OCI-LY1 (cell line): Measurements from ENCODE around the gene RIPOR2.

Experiments used
- H2AFZ ChIP-seq: fragments of 200-600 bp; sonication (generic), shearing (Covaris generic); 2 replicates; pipeline ENCODE4 v1.6.0; 2014; ENCODE audit warnings: antibody characterized with exemption, mild to moderate bottlenecking, low read length
- H3F3A ChIP-seq: fragments of 200-600 bp; sonication (generic), shearing (Covaris generic); 2 replicates; pipeline ENCODE4 v1.6.0; 2014; ENCODE audit warnings: mild to moderate bottlenecking, antibody characterized with exemption, low read length, moderate library complexity; ENCODE audit not compliant: insufficient read depth
- H3K27ac ChIP-seq: fragments of 200-600 bp; sonication (generic); 2 replicates; pipeline ENCODE4 v1.5.1; 2014; ENCODE audit warnings: low read length, mixed run types, mild to moderate bottlenecking, low read depth; ENCODE audit not compliant: poor library complexity, severe bottlenecking
- H3K27me3 ChIP-seq: fragments of 200-600 bp; sonication (generic); 2 replicates; pipeline ENCODE4 v1.6.0; 2014; ENCODE audit warnings: antibody characterized with exemption, mild to moderate bottlenecking, low read length, moderate library complexity; ENCODE audit not compliant: insufficient read depth
- H3K36me3 ChIP-seq: fragments of 200-600 bp; sonication (generic); 2 replicates; pipeline ENCODE4 v1.6.1; 2014; ENCODE audit warnings: mild to moderate bottlenecking, antibody characterized with exemption, low read length, moderate library complexity, mixed read lengths; ENCODE audit not compliant: insufficient read depth
- H3K4me1 ChIP-seq: fragments of 200-600 bp; sonication (generic); 2 replicates; pipeline ENCODE4 v1.5.1; 2014; ENCODE audit warnings: mild to moderate bottlenecking, low read length, moderate library complexity; ENCODE audit not compliant: insufficient read depth, severe bottlenecking
- H3K4me2 ChIP-seq: fragments of 200-600 bp; sonication (generic), shearing (Covaris generic); 2 replicates; pipeline ENCODE4 v1.6.1; 2014; ENCODE audit warnings: low read length
- H3K4me3 ChIP-seq: fragments of 200-600 bp; sonication (generic); 2 replicates; pipeline ENCODE4 v1.5.1; 2014; ENCODE audit warnings: low read length, low read depth, mild to moderate bottlenecking, mixed read lengths; ENCODE audit not compliant: poor library complexity, severe bottlenecking
- H3K79me2 ChIP-seq: fragments of 200-600 bp; shearing (Covaris generic); 2 replicates; pipeline ENCODE4 v1.6.1; 2016; ENCODE audit warnings: mixed run types, low read length, mixed read lengths; ENCODE audit not compliant: insufficient read depth
- H3K9ac ChIP-seq: fragments of 200-600 bp; sonication (generic), shearing (Covaris generic); 2 replicates; pipeline ENCODE4 v1.6.1; 2014; ENCODE audit warnings: mild to moderate bottlenecking, low read length, mixed read lengths
- H3K9me2 ChIP-seq: fragments of 200-600 bp; sonication (generic), shearing (Covaris generic); 2 replicates; pipeline ENCODE4 v1.6.1; 2014; ENCODE audit warnings: low read depth, mild to moderate bottlenecking, low read length, mixed read lengths
- H3K9me3 ChIP-seq: fragments of 200-600 bp; shearing (Covaris generic); 2 replicates; pipeline ENCODE4 v1.6.1; 2014; ENCODE audit warnings: low read length, mixed read lengths
- H4K20me1 ChIP-seq: fragments of 200-600 bp; sonication (generic), shearing (Covaris generic); 2 replicates; pipeline ENCODE4 v1.6.0; 2016; ENCODE audit warnings: mild to moderate bottlenecking, low read length; ENCODE audit not compliant: insufficient read depth
- EZH2 ChIP-seq: fragments of 200-600 bp; sonication (generic), shearing (Covaris generic); IDR thresholded peaks from 2 replicates; pipeline ENCODE4 v1.8.0; 2017; ENCODE audit warnings: borderline replicate concordance, mixed run types, mild to moderate bottlenecking, antibody characterized with exemption, low read length, moderate library complexity, mixed read lengths
- TF ChIP-seq, protein P1 (sequence below): fragments of 200-600 bp; sonication (generic), shearing (Covaris generic); IDR thresholded peaks from 2 replicates; pipeline ENCODE4 v1.5.1; 2017; ENCODE audit warnings: mild to moderate bottlenecking, antibody characterized with exemption, low read length, moderate library complexity, mixed read lengths

Gene RIPOR2

DNA sequence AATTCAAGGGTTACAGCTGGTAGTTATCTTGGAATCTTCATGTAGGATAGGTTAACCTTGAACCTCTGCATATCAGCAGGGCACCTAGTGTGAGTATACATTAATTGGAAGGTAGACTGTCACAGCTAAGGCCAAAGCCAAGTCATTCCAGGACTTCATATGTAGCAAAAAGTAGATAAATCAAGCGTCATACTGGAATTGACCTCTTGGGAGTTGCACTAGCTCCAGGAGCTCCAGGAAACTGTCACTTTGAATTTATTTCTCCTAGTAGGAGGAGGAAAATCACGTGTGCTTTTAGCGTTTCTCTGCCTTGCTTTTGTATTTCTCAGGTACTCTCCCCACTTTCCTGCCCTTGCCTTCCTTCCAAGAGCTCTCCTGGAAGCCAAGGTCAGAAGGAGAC lies 30.3 kb downstream of the RIPOR2 start:
- H3K79me2 ChIP-seq = 0 out of 2 replicates have a peak, but pooled peaks cover 3% of the 10 kb centered on the region
- TF ChIP-seq EZH2 = no peak
- TF ChIP-seq, protein P1, sequence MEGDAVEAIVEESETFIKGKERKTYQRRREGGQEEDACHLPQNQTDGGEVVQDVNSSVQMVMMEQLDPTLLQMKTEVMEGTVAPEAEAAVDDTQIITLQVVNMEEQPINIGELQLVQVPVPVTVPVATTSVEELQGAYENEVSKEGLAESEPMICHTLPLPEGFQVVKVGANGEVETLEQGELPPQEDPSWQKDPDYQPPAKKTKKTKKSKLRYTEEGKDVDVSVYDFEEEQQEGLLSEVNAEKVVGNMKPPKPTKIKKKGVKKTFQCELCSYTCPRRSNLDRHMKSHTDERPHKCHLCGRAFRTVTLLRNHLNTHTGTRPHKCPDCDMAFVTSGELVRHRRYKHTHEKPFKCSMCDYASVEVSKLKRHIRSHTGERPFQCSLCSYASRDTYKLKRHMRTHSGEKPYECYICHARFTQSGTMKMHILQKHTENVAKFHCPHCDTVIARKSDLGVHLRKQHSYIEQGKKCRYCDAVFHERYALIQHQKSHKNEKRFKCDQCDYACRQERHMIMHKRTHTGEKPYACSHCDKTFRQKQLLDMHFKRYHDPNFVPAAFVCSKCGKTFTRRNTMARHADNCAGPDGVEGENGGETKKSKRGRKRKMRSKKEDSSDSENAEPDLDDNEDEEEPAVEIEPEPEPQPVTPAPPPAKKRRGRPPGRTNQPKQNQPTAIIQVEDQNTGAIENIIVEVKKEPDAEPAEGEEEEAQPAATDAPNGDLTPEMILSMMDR = no peak
- peaks cover 58% of the 10 kb centered on the region for H3K4me1 ChIP-seq
- H3K27ac ChIP-seq = no peak overlapping the region
- no peaks in the 10 kb centered on the region for H3F3A ChIP-seq
- no peaks in the 10 kb centered on the region for H3K27me3 ChIP-seq
- H3K9ac ChIP-seq = no peak overlapping the region
- no peaks in the 10 kb centered on the region for H3K9me2 ChIP-seq
- no peaks in the 10 kb centered on the region for H3K9me3 ChIP-seq
- H3K4me3 ChIP-seq = no peak overlapping the region
- H3K36me3 ChIP-seq = 0 out of 2 replicates have a peak, but pooled peaks cover 5% of the 10 kb centered on the region
- H4K20me1 ChIP-seq = no peaks in the 10 kb centered on the region
- H3K4me2 ChIP-seq = no peak overlapping the region
- no peak overlapping the region for H2AFZ ChIP-seq

DNA sequence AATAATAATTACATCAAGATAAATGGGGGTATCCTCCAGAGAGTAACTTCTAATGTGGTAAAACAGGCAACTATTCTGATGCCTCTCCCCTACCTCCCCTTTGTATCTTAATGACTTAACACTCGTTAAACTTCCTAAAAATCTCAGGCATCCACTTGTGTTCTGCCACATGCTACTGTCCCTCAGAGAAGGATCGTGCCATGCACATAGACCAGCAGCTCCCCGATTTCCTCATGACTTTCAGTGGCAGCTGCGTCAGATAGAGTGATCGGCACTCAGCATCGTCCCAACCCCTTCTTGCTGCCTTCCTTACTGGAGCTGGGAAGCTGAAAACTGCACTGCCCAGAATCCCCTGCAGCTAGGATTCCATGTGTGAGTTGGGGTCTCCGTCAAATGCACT lies 32.1 kb downstream of the RIPOR2 start:
- Histone ChIP-seq H3K27ac (no peak overlapping the region), H3K4me2 (no peak overlapping the region), H4K20me1 (no peaks in the 10 kb centered on the region), H2AFZ (no peak overlapping the region), H3K4me3 (no peak overlapping the region), H3K9me2 (no peaks in the 10 kb centered on the region), H3K36me3 (0 out of 2 replicates have a peak, but pooled peaks cover 5% of the 10 kb centered on the region), H3K9ac (no peak overlapping the region), H3K79me2 (0 out of 2 replicates have a peak, but pooled peaks cover 3% of the 10 kb centered on the region), H3K4me1 (peaks cover 57% of the 10 kb centered on the region), H3K27me3 (no peaks in the 10 kb centered on the region), H3K9me3 (no peaks in the 10 kb centered on the region), H3F3A (no peaks in the 10 kb centered on the region)
- TF ChIP-seq EZH2 = no peak
- TF ChIP-seq, protein P1 = no peak

DNA sequence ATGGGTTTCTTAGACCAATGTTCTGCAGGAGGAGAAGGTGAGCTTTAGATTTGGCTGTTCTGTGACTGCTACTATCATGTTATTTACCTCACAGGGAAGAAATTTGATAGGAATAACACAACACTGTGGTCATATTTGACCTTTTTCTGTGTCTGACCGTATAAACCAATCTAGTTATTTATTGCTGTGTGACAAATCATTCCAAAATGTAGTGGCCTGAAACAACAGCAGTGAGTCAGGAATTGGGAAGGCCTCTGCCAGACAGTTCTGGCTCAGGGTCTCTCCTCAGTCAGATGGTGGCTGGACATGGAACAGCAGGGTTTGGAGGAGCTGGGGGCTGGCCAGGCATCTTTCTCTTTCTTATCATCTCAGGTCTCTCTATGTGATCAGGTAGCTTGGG lies 33.0 kb downstream of the RIPOR2 start:
- no peaks in the 10 kb centered on the region for H3K9me3 ChIP-seq
- no peak overlapping the region for H3K27ac ChIP-seq
- H4K20me1 ChIP-seq = no peaks in the 10 kb centered on the region
- TF ChIP-seq, protein P1 = no peak
- TF ChIP-seq EZH2 = no peak
- H3K4me1 ChIP-seq = peaks cover 48% of the 10 kb centered on the region
- H2AFZ ChIP-seq = no peak overlapping the region
- H3K9ac ChIP-seq = no peak overlapping the region
- H3K36me3 ChIP-seq = peaks cover 5% of the 10 kb centered on the region; the same call in 1 of the 2 replicates
- H3K4me2 ChIP-seq = no peak overlapping the region
- H3K27me3 ChIP-seq = no peaks in the 10 kb centered on the region
- no peaks in the 10 kb centered on the region for H3F3A ChIP-seq
- no peak overlapping the region for H3K4me3 ChIP-seq
- 0 out of 2 replicates have a peak, but pooled peaks cover 3% of the 10 kb centered on the region for H3K79me2 ChIP-seq
- H3K9me2 ChIP-seq = no peaks in the 10 kb centered on the region
